Stomach (tissue), 9 donors: Measurements from ENCODE around the gene BSCL2. TPM values are rescaled to one million over a fixed set of nuclear protein-coding genes. Genes with fewer than 3 reads are reported as not detected.
A peak's percentile ranks its signal among the peaks of the same experiment; 100 is the strongest.

ENCODE experiments used
- DNase-seq, 2 donors: peaks; one replicate each; pipeline versions ENCODE4 v3.0.0 to v3.0.0-alpha.2; 2013 to 2019
- H3K27ac ChIP-seq, 5 donors: fragments of 200-600 bp in 4 of 5; sonication (generic) in 4 of 5; one replicate each; pipeline ENCODE4 v1.5.1; 2013 to 2019; ENCODE audit warnings: mild to moderate bottlenecking in 1 of 5, moderate library complexity in 1 of 5
- H3K27me3 ChIP-seq, 3 donors: fragments of 200-600 bp; sonication (generic); one replicate each; pipeline ENCODE4 v1.5.1; 2017 to 2019; ENCODE audit warnings: mixed run types in 1 of 3
- H3K36me3 ChIP-seq, 4 donors: fragments of 200-600 bp; sonication (generic); 1 replicate in 3 of 4; 2 replicates in 1 of 4; pipeline ENCODE4 v1.5.1; 2016 to 2019
- H3K4me1 ChIP-seq, 4 donors: fragments of 200-600 bp; sonication (generic); one replicate each; pipeline ENCODE4 v1.5.1; 2016 to 2019
- H3K4me3 ChIP-seq, 4 donors: fragments of 200-600 bp; sonication (generic) in 3 of 4; one replicate each; pipeline ENCODE4 v1.5.1; 2016 to 2019; ENCODE audit warnings: mild to moderate bottlenecking in 1 of 4
- H3K9me3 ChIP-seq, 4 donors: fragments of 200-600 bp; sonication (generic); one replicate each; pipeline ENCODE4 v1.5.1; 2016 to 2019
- CTCF ChIP-seq, 7 experiments: fragments of 450-650 bp in 4 of 7; fragments of 200-600 bp in 3 of 7; sonication (generic) in 3 of 7; IDR thresholded peaks; one replicate each; pipeline ENCODE4 v1.5.1; 2016 to 2019; ENCODE audit warnings: antibody characterized with exemption in 7 of 7, control low read depth in 2 of 7, mild to moderate bottlenecking in 1 of 7
- EP300 ChIP-seq: sonication (generic); formaldehyde crosslinking; IDR thresholded peaks from one replicate; pipeline ENCODE4 v1.6.1; 2017; ENCODE audit warnings: antibody characterized with exemption
- POLR2A ChIP-seq, 4 donors: fragments of 450-650 bp; IDR thresholded peaks; one replicate each; pipeline ENCODE4 v1.6.1; 2016; ENCODE audit warnings: antibody characterized with exemption in 4 of 4, control low read depth in 2 of 4, mild to moderate bottlenecking in 1 of 4, moderate library complexity in 1 of 4
- POLR2AphosphoS5 ChIP-seq, 3 donors: sonication (generic); formaldehyde crosslinking; IDR thresholded peaks; one replicate each; pipeline ENCODE4 v1.6.1; 2016; ENCODE audit warnings: antibody characterized with exemption in 3 of 3
- WGBS, 5 donors: extraction: QIAGEN DNeasy Blood & Tissue Kit in 3 of 5; methylation state at CpG; one replicate each; pipeline versions ENCODE4 v1.1.5 to v1.1.7; 2013 to 2018; 5-methylcytosine and 5-hydroxymethylcytosine counted together
- intact Hi-C: fragments of 100-400 bp; cut with DNase I; formaldehyde crosslinking; loops from one replicate; pipeline ENCODE4 v1.15.1; 2023; ENCODE audit warnings: low total_unique reads
- polyA plus RNA-seq, 3 donors: library from polyadenylated mRNA; stranded (reverse); fragments of 200-250 nt; gene quantifications; one replicate each; pipeline ENCODE4 v1.2.3, GENCODE V29; 2013
- total RNA-seq, 5 donors: library from RNA; depleted of rRNA; stranded (reverse); fragments of >200 nt; gene quantifications; one replicate each; pipeline versions ENCODE4 v1.1.0 to v1.2.3, GENCODE V29; 2014 to 2016
- donor health status: healthy with polysubstance abuse.
- donor health status: Bipolar disorder and iron deficiency.
- donor health status: healthy.

The BSCL2 gene
- total and polyA plus RNA-seq, 8 donors = 29.9 to 144 (median 94.3) TPM

DNA sequence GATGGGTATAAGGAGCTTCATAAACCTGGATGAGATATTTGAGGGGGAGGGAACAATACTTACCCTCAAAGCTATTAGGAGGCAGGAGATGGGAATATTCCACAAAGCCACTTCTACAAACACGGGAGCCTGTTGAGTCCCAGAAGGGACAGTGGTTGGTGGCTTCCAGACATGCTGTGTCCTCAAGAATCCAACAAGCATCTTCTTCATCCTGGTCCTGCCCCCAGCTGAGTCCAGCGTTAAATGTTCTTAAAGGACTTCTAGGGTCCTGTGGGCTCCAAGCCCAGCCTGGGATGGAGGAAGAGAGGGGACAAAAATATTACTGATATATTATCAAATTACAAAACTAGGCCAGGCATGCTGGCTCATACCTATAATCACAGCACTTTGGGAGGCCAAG, 39.8 kb downstream of the BSCL2 start:
- Histone ChIP-seq H3K4me3 (peak overlapping the region in 1 of 4 donors; percentile 84), H3K27ac (peak overlapping the region in 2 of 5 donors; percentile 38 to 97), H3K4me1 (peaks cover 41 to 74% (median 72%) of the 10 kb centered on the region in 4 donors), H3K36me3 (peaks cover 8 to 26% (median 19%) of the 10 kb centered on the region in 4 donors), H3K9me3 (no peaks in the 10 kb centered on the region), H3K27me3 (no peaks in the 10 kb centered on the region)
- TF ChIP-seq CTCF (IDR thresholded peaks at IDR 0.05) (no peak), POLR2AphosphoS5 (IDR thresholded peaks at IDR 0.05) (no peak), EP300 (no peak), POLR2A (IDR thresholded peaks at IDR 0.05) (no peak)
- WGBS, 5 donors = 69 to 90% (median 79%) methylated on average over 2 of the region's 2 CpGs
- intact Hi-C loops = no loop called here
- no peak for DNase-seq

GRCh38 chr11:62666259-62666926, 40.8 kb downstream of the BSCL2 start:
- H3K9me3 ChIP-seq = no peaks in the 10 kb centered on the region
- peak overlapping the region; percentile 91 to 97 (median 94) for H3K27ac ChIP-seq
- peak overlapping the region; percentile 78 to 94 (median 83) for H3K4me3 ChIP-seq
- no peak for TF ChIP-seq CTCF (IDR thresholded peaks at IDR 0.05)
- TF ChIP-seq POLR2A (IDR thresholded peaks at IDR 0.05) = no peak
- TF ChIP-seq EP300 = no peak
- no peak for TF ChIP-seq POLR2AphosphoS5 (IDR thresholded peaks at IDR 0.05)
- intact Hi-C loops = no loop called here
- WGBS, 5 donors = 27 to 40% (median 34%) methylated on average over 16 of the region's 16 CpGs
- H3K36me3 ChIP-seq = peaks cover 9 to 36% (median 28%) of the 10 kb centered on the region in 4 donors
- no peaks in the 10 kb centered on the region for H3K27me3 ChIP-seq
- peaks cover 40 to 72% (median 67%) of the 10 kb centered on the region in 4 donors for H3K4me1 ChIP-seq
- DNase-seq = no peak

- Histone ChIP-seq H3K36me3 (peaks cover 9 to 42% (median 29%) of the 10 kb centered on the region in 4 donors), H3K9me3 (no peaks in the 10 kb centered on the region), H3K27ac (peak overlapping the region; percentile 91 to 97 (median 94)), H3K4me3 (peak overlapping the region; percentile 78 to 94 (median 83)), H3K27me3 (no peaks in the 10 kb centered on the region), H3K4me1 (peaks cover 36 to 68% (median 62%) of the 10 kb centered on the region in 4 donors)
- TF ChIP-seq POLR2AphosphoS5 (IDR thresholded peaks at IDR 0.05) (no peak), EP300 (no peak), CTCF (IDR thresholded peaks at IDR 0.05) (no peak), POLR2A (IDR thresholded peaks at IDR 0.05) (no peak)
- WGBS, 5 donors = 0 to 3% (median 2%) methylated on average over 39 of the region's 39 CpGs
- DNase-seq = peak; percentile 50 to 82
- intact Hi-C loops = no loop called here
Measured at GRCh38 chr11:62665599-62666258, 41.5 kb downstream of the BSCL2 start.

GRCh38 chr11:62665075-62665598, 42.1 kb downstream of the BSCL2 start, which contains the start of the genes C11orf98 and CSKMT:
TSS of gene C11orf98 (minus strand) at chr11:62665210. CDS start at chr11:62665169, 41 bp downstream.
TSS of gene CSKMT (plus strand) at chr11:62665312. CDS start at chr11:62665880, 568 bp downstream.
- WGBS, 5 donors = 0 to 1% (median 0%) methylated on average over 22 to 47 of the region's 47 CpGs
- Histone ChIP-seq H3K4me3 (peak within 1 kb of the TSS; percentile 78 to 94 (median 83)), H3K4me1 (peaks cover 30 to 62% (median 56%) of the 10 kb centered on the region in 4 donors), H3K36me3 (peaks cover 9 to 42% (median 29%) of the 10 kb centered on the region in 4 donors), H3K27ac (peak within 1 kb of the TSS; percentile 91 to 97 (median 94)), H3K9me3 (no peaks in the 10 kb centered on the region), H3K27me3 (no peaks in the 10 kb centered on the region)
- peak; percentile 95 to 98 for DNase-seq
- intact Hi-C loops = no loop called here
- no peak for TF ChIP-seq CTCF (IDR thresholded peaks at IDR 0.05)
- peak in 2 of 4 donors; percentile 92 to 93 for TF ChIP-seq POLR2A (IDR thresholded peaks at IDR 0.05)
- no peak for TF ChIP-seq EP300
- peak; percentile 90 to 100 (median 100) for TF ChIP-seq POLR2AphosphoS5 (IDR thresholded peaks at IDR 0.05)
